Measurements from ENCODE around the gene EYA4. TPM values are rescaled to one million over a fixed set of nuclear protein-coding genes. Genes with fewer than 3 reads are reported as not detected.

Gene EYA4
- total and polyA plus RNA-seq, 2 donors (not counting 3 experiments of a cell fraction or from before 2014, with no cell fraction given), result not detected

DNA sequence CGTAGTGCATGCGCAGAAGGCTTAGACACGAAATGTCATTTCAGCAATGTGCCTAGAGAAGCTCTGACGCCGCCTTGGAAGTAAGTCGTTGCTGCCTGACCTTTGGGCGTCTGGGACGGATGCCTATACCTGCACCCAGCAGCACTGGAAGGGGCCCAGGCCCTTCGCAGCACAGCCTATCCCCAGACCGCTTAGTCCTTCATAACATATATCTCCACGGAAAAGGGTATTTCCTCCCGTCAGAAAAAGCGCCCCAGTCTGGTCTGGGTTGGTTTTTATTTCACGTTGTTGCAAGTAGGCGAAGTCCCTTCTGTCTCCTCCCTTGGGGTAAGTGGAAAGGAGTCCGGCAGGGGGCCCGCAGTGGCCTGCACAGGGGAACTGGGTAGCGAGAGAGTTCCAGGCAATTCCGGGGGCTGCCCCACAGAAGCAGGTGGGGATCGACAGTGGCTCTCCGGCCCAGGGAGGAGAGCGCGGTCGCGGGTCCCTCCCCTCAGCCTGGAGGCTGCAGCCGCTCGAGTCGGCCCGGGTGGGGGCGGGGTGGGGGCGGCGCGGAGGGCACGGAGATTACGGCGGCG, 559 bp upstream of the EYA4 start:
- peak overlapping the region in 1 of 3 experiments; percentile 20 for H3K4me3 ChIP-seq (replicated peaks in 1 of 3; ENCODE audit: insufficient read depth in 1 of 3, low read depth in 1 of 3, low read length in 3 of 3)
- TF ChIP-seq, protein P1, sequence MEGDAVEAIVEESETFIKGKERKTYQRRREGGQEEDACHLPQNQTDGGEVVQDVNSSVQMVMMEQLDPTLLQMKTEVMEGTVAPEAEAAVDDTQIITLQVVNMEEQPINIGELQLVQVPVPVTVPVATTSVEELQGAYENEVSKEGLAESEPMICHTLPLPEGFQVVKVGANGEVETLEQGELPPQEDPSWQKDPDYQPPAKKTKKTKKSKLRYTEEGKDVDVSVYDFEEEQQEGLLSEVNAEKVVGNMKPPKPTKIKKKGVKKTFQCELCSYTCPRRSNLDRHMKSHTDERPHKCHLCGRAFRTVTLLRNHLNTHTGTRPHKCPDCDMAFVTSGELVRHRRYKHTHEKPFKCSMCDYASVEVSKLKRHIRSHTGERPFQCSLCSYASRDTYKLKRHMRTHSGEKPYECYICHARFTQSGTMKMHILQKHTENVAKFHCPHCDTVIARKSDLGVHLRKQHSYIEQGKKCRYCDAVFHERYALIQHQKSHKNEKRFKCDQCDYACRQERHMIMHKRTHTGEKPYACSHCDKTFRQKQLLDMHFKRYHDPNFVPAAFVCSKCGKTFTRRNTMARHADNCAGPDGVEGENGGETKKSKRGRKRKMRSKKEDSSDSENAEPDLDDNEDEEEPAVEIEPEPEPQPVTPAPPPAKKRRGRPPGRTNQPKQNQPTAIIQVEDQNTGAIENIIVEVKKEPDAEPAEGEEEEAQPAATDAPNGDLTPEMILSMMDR (IDR thresholded peaks at IDR 0.05; ENCODE audit: extremely low read depth in 1 of 2, insufficient read depth in 1 of 2, low read depth in 1 of 2, low read length in 2 of 2), result no peak
- TF ChIP-seq EZH2 (IDR thresholded peaks at IDR 0.05; ENCODE audit: borderline replicate concordance, low read depth, low read length, severe bottlenecking) (no peak), JUN (IDR thresholded peaks at IDR 0.05; ENCODE audit: borderline replicate concordance, insufficient read depth, insufficient read length, low read depth) (no peak), MYC (IDR thresholded peaks at IDR 0.05; ENCODE audit: low read depth, low read length) (no peak), FOS (IDR thresholded peaks at IDR 0.05; ENCODE audit: borderline replicate concordance, insufficient read depth, low read length) (no peak), GATA2 (IDR thresholded peaks at IDR 0.05; ENCODE audit: insufficient read depth, insufficient read length, low read depth, low read length) (no peak), POLR2A (IDR thresholded peaks at IDR 0.05; ENCODE audit: low read depth, low read length) (no peak), MAX (IDR thresholded peaks at IDR 0.05; ENCODE audit: insufficient read depth, insufficient read length) (no peak), POLR2AphosphoS5 (IDR thresholded peaks at IDR 0.05; ENCODE audit: insufficient read depth, low read depth, low read length) (no peak)
- H3K27me3 ChIP-seq (ENCODE audit: control insufficient read depth in 2 of 2, insufficient read depth in 2 of 2, low read length in 2 of 2), result peaks cover 42 to 68% of the 10 kb centered on the region in 2 experiments
- no peaks in the 10 kb centered on the region for H3K36me3 ChIP-seq (ENCODE audit: control insufficient read depth in 2 of 2, extremely low read depth in 1 of 2, insufficient read depth in 2 of 2, low read length in 2 of 2)
- BruUV-seq (replicated peaks), result no TSS peak
- H3K9me1 ChIP-seq (replicated peaks; ENCODE audit: control insufficient read depth, extremely low read depth, insufficient read depth, low read length), result no peaks in the 10 kb centered on the region
- no peaks in the 10 kb centered on the region for H3K9me3 ChIP-seq (replicated peaks; ENCODE audit: control insufficient read depth, insufficient read depth, low read length)
- intact Hi-C loops (cut with micrococcal nuclease) (no loop called here), dilution Hi-C loops (cut with MboI; ENCODE audit: extremely low pct_ligation_motif_present, low sequenced_read_pairs) (no loop called here)
- H3K9ac ChIP-seq (replicated peaks; ENCODE audit: extremely low read depth, insufficient read depth, low read length), result no peak overlapping the region
- DNase-seq (ENCODE audit: low read depth, low spot score) (no peak), FAIRE-seq (no peak)
- H4K20me1 ChIP-seq (replicated peaks; ENCODE audit: control insufficient read depth, extremely low read depth, insufficient read depth, low read length), result no peaks in the 10 kb centered on the region
- ChIA-PET POLR2A (no interaction called here), CTCF (no interaction called here)
- no peak overlapping the region for H2AFZ ChIP-seq (ENCODE audit: low read depth, low read length)
- H3K79me2 ChIP-seq (ENCODE audit: control insufficient read depth, insufficient read depth, low read length), result no peaks in the 10 kb centered on the region
- H3K27ac ChIP-seq (ENCODE audit: insufficient read depth, low read depth, low read length), result no peak overlapping the region
- H3K4me1 ChIP-seq (ENCODE audit: control insufficient read depth, extremely low read depth, insufficient read depth, low read length), result peaks cover 8% of the 10 kb centered on the region
- H3K4me2 ChIP-seq (ENCODE audit: insufficient read depth, low read length), result no peak overlapping the region
